Uterus (tissue), 4 donors: ENCODE measurements around the gene SAP25. TPM values are rescaled to one million over a fixed set of nuclear protein-coding genes. Genes with fewer than 3 reads are reported as not detected.

Source experiments
- DNase-seq, 2 donors: peaks; one replicate each; pipeline ENCODE4 v3.0.0-alpha.2; 2019 to 2020
- H3K27ac ChIP-seq, 2 donors: fragments of 200-600 bp; sonication (generic); 1 replicate in 1 of 2; 2 replicates in 1 of 2; pipeline ENCODE4 v1.5.1; 2016 to 2018
- H3K27me3 ChIP-seq, 2 donors: fragments of 200-600 bp; sonication (generic); one replicate each; pipeline ENCODE4 v1.5.1; 2018 to 2019; ENCODE audit warnings: control low read depth in 1 of 2
- H3K36me3 ChIP-seq, 2 donors: fragments of 200-600 bp; sonication (generic); one replicate each; pipeline ENCODE4 v1.5.1; 2019; ENCODE audit warnings: control low read depth in 1 of 2
- H3K4me1 ChIP-seq, 2 donors: fragments of 200-600 bp; sonication (generic); one replicate each; pipeline ENCODE4 v1.5.1; 2018 to 2019; ENCODE audit warnings: control low read depth in 1 of 2
- H3K4me3 ChIP-seq, 2 donors: fragments of 200-600 bp; sonication (generic); 1 replicate in 1 of 2; 2 replicates in 1 of 2; pipeline ENCODE4 v1.5.1; 2018 to 2019; ENCODE audit warnings: mild to moderate bottlenecking in 1 of 2
- H3K9me3 ChIP-seq, 2 donors: fragments of 200-600 bp; sonication (generic); one replicate each; pipeline ENCODE4 v1.5.1; 2019; ENCODE audit warnings: control low read depth in 1 of 2
- CTCF ChIP-seq, 4 experiments: fragments of 200-600 bp in 2 of 4; fragments of 450-650 bp in 2 of 4; sonication (generic) in 2 of 4; IDR thresholded peaks; one replicate each; pipeline ENCODE4 v1.5.1; 2016 to 2019; ENCODE audit warnings: antibody characterized with exemption in 4 of 4, mild to moderate bottlenecking in 2 of 4, moderate library complexity in 1 of 4
- POLR2A ChIP-seq, 2 donors: fragments of 450-650 bp; IDR thresholded peaks; one replicate each; pipeline ENCODE4 v1.6.1; 2016; ENCODE audit warnings: antibody characterized with exemption in 2 of 2, mild to moderate bottlenecking in 1 of 2, moderate library complexity in 1 of 2
- intact Hi-C: fragments of 100-400 bp; cut with DNase I; formaldehyde crosslinking; loops from one replicate; pipeline ENCODE4 v1.15.1; 2023; ENCODE audit warnings: low total_unique reads
- total RNA-seq, 4 donors: library from RNA; depleted of rRNA in 3 of 4; stranded (reverse); fragments of >200 nt in 3 of 4; gene quantifications; one replicate each; pipeline versions ENCODE4 v1.1.0 to v1.2.4, GENCODE V29; 2014 to 2023
- donor health status: DM: yes; HTN: yes; CAD: no.

SAP25 gene
- total RNA-seq, 4 donors from 2014 or later = 0.69 to 6.0 TPM; not detected in 2

GRCh38 chr7:100572949-100573675, 588 bp downstream of the SAP25 start:
- H3K36me3 ChIP-seq = no peaks in the 10 kb centered on the region
- H3K4me3 ChIP-seq = no peak overlapping the region
- peaks cover 0 to 3% of the 10 kb centered on the region in 2 donors for H3K4me1 ChIP-seq
- TF ChIP-seq CTCF (IDR thresholded peaks at IDR 0.05) (no peak), POLR2A (IDR thresholded peaks at IDR 0.05) (no peak)
- DNase-seq = no peak
- H3K27ac ChIP-seq = no peak overlapping the region
- H3K9me3 ChIP-seq = no peaks in the 10 kb centered on the region
- no peaks in the 10 kb centered on the region for H3K27me3 ChIP-seq
- intact Hi-C loops = no loop called here

- no peaks in the 10 kb centered on the region for H3K27me3 ChIP-seq
- H3K9me3 ChIP-seq = no peaks in the 10 kb centered on the region
- no peak for DNase-seq
- no peaks in the 10 kb centered on the region for H3K36me3 ChIP-seq
- TF ChIP-seq CTCF (IDR thresholded peaks at IDR 0.05) (no peak), POLR2A (IDR thresholded peaks at IDR 0.05) (no peak)
- H3K4me1 ChIP-seq = peaks cover 0 to 3% of the 10 kb centered on the region in 2 donors
- intact Hi-C loops = no loop called here
- H3K27ac ChIP-seq = no peak overlapping the region
- no peak overlapping the region for H3K4me3 ChIP-seq
Measured at GRCh38 chr7:100572281-100572948, 1.3 kb downstream of the SAP25 start.

- H3K4me3 ChIP-seq = no peak overlapping the region
- H3K27ac ChIP-seq = no peak overlapping the region
- intact Hi-C loops = no loop called here
- no peak for DNase-seq
- TF ChIP-seq CTCF (IDR thresholded peaks at IDR 0.05) = no peak
- TF ChIP-seq POLR2A (IDR thresholded peaks at IDR 0.05) = no peak
- no peaks in the 10 kb centered on the region for H3K36me3 ChIP-seq
- H3K9me3 ChIP-seq = no peaks in the 10 kb centered on the region
- no peaks in the 10 kb centered on the region for H3K27me3 ChIP-seq
- peaks cover 0 to 3% of the 10 kb centered on the region in 2 donors for H3K4me1 ChIP-seq
Measured at GRCh38 chr7:100571829-100572116, 1.9 kb downstream of the SAP25 start.

- Histone ChIP-seq H3K27me3 (no peaks in the 10 kb centered on the region), H3K4me1 (peaks cover 0 to 3% of the 10 kb centered on the region in 2 donors), H3K9me3 (no peaks in the 10 kb centered on the region), H3K27ac (no peak overlapping the region), H3K36me3 (no peaks in the 10 kb centered on the region), H3K4me3 (no peak overlapping the region)
- DNase-seq = peak in 1 of 2 donors; percentile 43
- intact Hi-C loops = no loop called here
- TF ChIP-seq POLR2A (IDR thresholded peaks at IDR 0.05) (no peak), CTCF (IDR thresholded peaks at IDR 0.05) (no peak)
Measured at GRCh38 chr7:100570954-100571828, 2.5 kb downstream of the SAP25 start.
